ENCODE measurements around the gene FNDC3A. TPM values are rescaled to one million over a fixed set of nuclear protein-coding genes. Genes with fewer than 3 reads are reported as not detected.

The FNDC3A gene
- polyA plus RNA-seq, 1 of the 3 experiments (the other 2 are of a cell fraction), result 27.7 TPM

- POLR2A ChIA-PET, result no interaction called here
Observed at GRCh38 chr13:49021953-49022352, 46.2 kb downstream of the FNDC3A start.

GRCh38 chr13:49022472-49023144 is 46.9 kb downstream of the FNDC3A start:
- no peak overlapping the region for H3K4me3 ChIP-seq (ENCODE audit: low read depth in 2 of 2, low read length in 1 of 2)
- H2AFZ ChIP-seq (ENCODE audit: low read depth), result no peak overlapping the region
- peaks cover 8 to 53% of the 10 kb centered on the region in 2 experiments for H3K36me3 ChIP-seq (replicated peaks in 1 of 2; ENCODE audit: control insufficient read depth in 1 of 2, insufficient read depth in 2 of 2, low read length in 1 of 2)
- no peak for DNase-seq
- peaks cover 41% of the 10 kb centered on the region for H3F3A ChIP-seq (replicated peaks; ENCODE audit: insufficient read depth)
- no peaks in the 10 kb centered on the region; the same call in 1 of the 2 replicates for H4K20me1 ChIP-seq (ENCODE audit: insufficient read depth)
- H3K27me3 ChIP-seq (ENCODE audit: insufficient read depth), result no peaks in the 10 kb centered on the region
- TF ChIP-seq EP300 (IDR thresholded peaks at IDR 0.05; ENCODE audit: borderline replicate concordance in 1 of 2, low read depth in 1 of 2, low read length in 1 of 2), result 0 out of 4 replicates have a peak, but pooled peaks of 1 of the 2 experiments have one; percentile 19
- peak; percentile 50 for TF ChIP-seq PBX3 (IDR thresholded peaks at IDR 0.05)
- 0 out of 2 replicates have a peak, but pooled peaks have one; percentile 23 for TF ChIP-seq JUND (IDR thresholded peaks at IDR 0.05)
- peak; percentile 22; the same call in 1 of the 2 replicates for TF ChIP-seq TCF12 (IDR thresholded peaks at IDR 0.05)
- peak; percentile 21; the same call in 1 of the 2 replicates for TF ChIP-seq FOSL2 (IDR thresholded peaks at IDR 0.05; ENCODE audit: borderline replicate concordance, low read depth)
- no peak for TF ChIP-seq RXRA (IDR thresholded peaks at IDR 0.05; ENCODE audit: borderline replicate concordance, low read depth)
- no peak for TF ChIP-seq MEF2A (IDR thresholded peaks at IDR 0.05; ENCODE audit: borderline replicate concordance, low read depth)
- no peak for TF ChIP-seq IRF3 (IDR thresholded peaks at IDR 0.05; ENCODE audit: low read depth, low read length)
- TF ChIP-seq RCOR1 (IDR thresholded peaks at IDR 0.05; ENCODE audit: low read length), result no peak
- no peak overlapping the region for H3K9ac ChIP-seq
- peaks cover 6% of the 10 kb centered on the region for H3K9me3 ChIP-seq
- peaks cover 90% of the 10 kb centered on the region for H3K79me2 ChIP-seq (ENCODE audit: insufficient read depth)
- no peaks in the 10 kb centered on the region for H3K9me2 ChIP-seq
- WGBS (ENCODE audit: low lambda C conversion rate), result 67% methylated on average over 2 of the region's 2 CpGs
- POLR2A ChIA-PET, result no interaction called here
- no peaks in the 10 kb centered on the region for H3K4me1 ChIP-seq (ENCODE audit: control insufficient read depth in 1 of 2, insufficient read depth in 2 of 2, low read depth in 1 of 2, low read length in 1 of 2)
- H3K4me2 ChIP-seq, result peak overlapping the region; percentile 15; the same call in 1 of the 2 replicates
- CTCF ChIA-PET, result no interaction called here
- peak overlapping the region in 1 of 2 experiments; percentile 52; a peak in 2 of 4 replicates for H3K27ac ChIP-seq (ENCODE audit: low read depth in 2 of 2, low read length in 1 of 2)

More at GRCh38 chr13:49021953-49022352, 46.2 kb downstream of the FNDC3A start:
- WGBS (ENCODE audit: low lambda C conversion rate), result 84% methylated on average over 1 of the region's 1 CpG
- no peak for TF ChIP-seq JUND (IDR thresholded peaks at IDR 0.05)
- no peak for TF ChIP-seq MXI1 (IDR thresholded peaks at IDR 0.05; ENCODE audit: low read depth, low read length)
- TF ChIP-seq CTCF (IDR thresholded peaks at IDR 0.05), result no peak
- CTCF ChIA-PET, result no interaction called here
- H2AFZ ChIP-seq (ENCODE audit: low read depth), result no peak overlapping the region
- peak overlapping the region in 1 of 2 experiments; percentile 52; a peak in 2 of 4 replicates for H3K27ac ChIP-seq (ENCODE audit: low read depth in 2 of 2, low read length in 1 of 2)
- peaks cover 8 to 47% of the 10 kb centered on the region in 2 experiments for H3K36me3 ChIP-seq (replicated peaks in 1 of 2; ENCODE audit: control insufficient read depth in 1 of 2, insufficient read depth in 2 of 2, low read length in 1 of 2)
- no peak overlapping the region for H3K4me2 ChIP-seq
- DNase-seq, result no peak
- peaks cover 38% of the 10 kb centered on the region for H3F3A ChIP-seq (replicated peaks; ENCODE audit: insufficient read depth)
- no peaks in the 10 kb centered on the region for H3K27me3 ChIP-seq (ENCODE audit: insufficient read depth)
- H3K4me3 ChIP-seq (ENCODE audit: low read depth in 2 of 2, low read length in 1 of 2), result no peak overlapping the region
- no peaks in the 10 kb centered on the region; the same call in 1 of the 2 replicates for H4K20me1 ChIP-seq (ENCODE audit: insufficient read depth)
- no peaks in the 10 kb centered on the region for H3K4me1 ChIP-seq (ENCODE audit: control insufficient read depth in 1 of 2, insufficient read depth in 2 of 2, low read depth in 1 of 2, low read length in 1 of 2)
- H3K9me3 ChIP-seq, result peaks cover 6% of the 10 kb centered on the region
- H3K79me2 ChIP-seq (ENCODE audit: insufficient read depth), result peaks cover 90% of the 10 kb centered on the region
- no peaks in the 10 kb centered on the region for H3K9me2 ChIP-seq
- H3K9ac ChIP-seq, result no peak overlapping the region

All from SK-N-SH (cell line).